ENCODE data around the gene ANGEL1. TPM values are rescaled to one million over a fixed set of nuclear protein-coding genes. Genes with fewer than 3 reads are reported as not detected.

Gene ANGEL1
- polyA plus RNA-seq, 1 of the 3 experiments (the other 2 are of a cell fraction) = 14.1 TPM

DNA sequence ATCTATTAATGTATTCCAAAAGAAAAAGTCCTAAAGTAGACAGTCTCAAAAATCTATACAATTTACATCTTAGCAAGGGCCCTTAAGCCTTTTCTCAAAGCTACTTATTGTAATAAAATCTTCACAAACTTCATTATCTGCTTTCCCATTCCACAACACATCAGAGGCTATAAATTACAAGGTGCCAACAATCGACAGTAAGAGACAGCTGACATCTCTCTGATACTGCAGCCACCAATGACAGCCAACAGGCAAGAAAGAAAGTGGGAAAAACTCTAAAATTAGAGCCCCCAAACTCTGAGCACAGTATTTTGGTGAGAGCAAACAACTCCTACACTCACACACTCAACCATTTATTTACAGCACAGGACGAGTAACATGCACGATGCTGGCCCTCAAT is 2.2 kb downstream of the ANGEL1 start:
- POLR2A ChIA-PET = interaction anchor here (1.5 kb wide), 1 partner anchor 100 kb away, joined by 5 read pairs; no protein-coding TSS in a partner anchor
- H3K4me3 ChIP-seq (ENCODE audit: low read depth in 2 of 2, low read length in 1 of 2) = peak overlapping the region in 1 of 2 experiments; percentile 59; a peak in 2 of 4 replicates

DNA sequence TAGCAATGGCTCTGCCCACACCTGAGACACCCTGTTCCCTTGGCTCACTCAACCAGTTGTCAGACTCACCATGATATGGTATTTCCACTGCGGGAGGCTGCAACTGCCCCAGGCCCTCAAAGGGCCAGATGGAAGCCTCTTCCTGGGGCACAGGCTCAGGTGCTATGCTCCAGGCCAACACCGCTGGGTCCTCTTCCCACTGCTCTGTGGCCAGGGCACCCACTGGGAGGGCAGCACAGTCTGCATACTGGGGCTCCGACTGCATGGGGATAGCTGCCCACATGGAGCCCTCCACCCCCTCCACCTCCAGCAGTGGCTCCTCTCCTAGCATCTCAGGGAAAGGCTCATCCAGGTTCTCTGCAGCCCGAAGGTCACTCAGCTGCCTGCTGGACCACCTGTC is 3.7 kb downstream of the ANGEL1 start:
- Histone ChIP-seq H3K27me3 (ENCODE audit: insufficient read depth) (no peaks in the 10 kb centered on the region), H3K27ac (ENCODE audit: low read depth in 2 of 2, low read length in 1 of 2) (no peak overlapping the region), H3K4me2 (no peak overlapping the region), H2AFZ (ENCODE audit: low read depth) (no peak overlapping the region), H3K79me2 (ENCODE audit: insufficient read depth) (peaks cover 5% of the 10 kb centered on the region; the same call in 1 of the 2 replicates), H4K20me1 (ENCODE audit: insufficient read depth) (no peaks in the 10 kb centered on the region), H3K36me3 (replicated peaks in 1 of 2; ENCODE audit: control insufficient read depth in 1 of 2, insufficient read depth in 2 of 2, low read length in 1 of 2) (peaks cover 0 to 48% of the 10 kb centered on the region in 2 experiments), H3F3A (replicated peaks; ENCODE audit: insufficient read depth) (peaks cover 5% of the 10 kb centered on the region), H3K9me2 (no peaks in the 10 kb centered on the region), H3K9ac (no peak overlapping the region), H3K9me3 (no peaks in the 10 kb centered on the region), H3K4me3 (ENCODE audit: low read depth in 2 of 2, low read length in 1 of 2) (no peak overlapping the region), H3K4me1 (ENCODE audit: control insufficient read depth in 1 of 2, insufficient read depth in 2 of 2, low read depth in 1 of 2, low read length in 1 of 2) (peaks cover 6 to 16% of the 10 kb centered on the region in 2 experiments; a peak in 3 of 4 replicates)
- 93% methylated on average over 4 of the region's 4 CpGs for WGBS (ENCODE audit: low lambda C conversion rate)
- POLR2A ChIA-PET = no interaction called here
- CTCF ChIA-PET = interaction anchor here (5.5 to 9.9 kb wide), 2 partner anchors 24 to 100 kb away, joined by 29 to 112 read pairs; no protein-coding TSS in a partner anchor
- no peak for DNase-seq
- TF ChIP-seq JUND (IDR thresholded peaks at IDR 0.05) (no peak), RAD21 (IDR thresholded peaks at IDR 0.05; ENCODE audit: low read length) (no peak), EZH2phosphoT487 (IDR thresholded peaks at IDR 0.05; ENCODE audit: borderline replicate concordance, low read depth) (no peak), CHD2 (IDR thresholded peaks at IDR 0.05; ENCODE audit: low read length, partially characterized antibody) (no peak)
- TF ChIP-seq, protein P1, sequence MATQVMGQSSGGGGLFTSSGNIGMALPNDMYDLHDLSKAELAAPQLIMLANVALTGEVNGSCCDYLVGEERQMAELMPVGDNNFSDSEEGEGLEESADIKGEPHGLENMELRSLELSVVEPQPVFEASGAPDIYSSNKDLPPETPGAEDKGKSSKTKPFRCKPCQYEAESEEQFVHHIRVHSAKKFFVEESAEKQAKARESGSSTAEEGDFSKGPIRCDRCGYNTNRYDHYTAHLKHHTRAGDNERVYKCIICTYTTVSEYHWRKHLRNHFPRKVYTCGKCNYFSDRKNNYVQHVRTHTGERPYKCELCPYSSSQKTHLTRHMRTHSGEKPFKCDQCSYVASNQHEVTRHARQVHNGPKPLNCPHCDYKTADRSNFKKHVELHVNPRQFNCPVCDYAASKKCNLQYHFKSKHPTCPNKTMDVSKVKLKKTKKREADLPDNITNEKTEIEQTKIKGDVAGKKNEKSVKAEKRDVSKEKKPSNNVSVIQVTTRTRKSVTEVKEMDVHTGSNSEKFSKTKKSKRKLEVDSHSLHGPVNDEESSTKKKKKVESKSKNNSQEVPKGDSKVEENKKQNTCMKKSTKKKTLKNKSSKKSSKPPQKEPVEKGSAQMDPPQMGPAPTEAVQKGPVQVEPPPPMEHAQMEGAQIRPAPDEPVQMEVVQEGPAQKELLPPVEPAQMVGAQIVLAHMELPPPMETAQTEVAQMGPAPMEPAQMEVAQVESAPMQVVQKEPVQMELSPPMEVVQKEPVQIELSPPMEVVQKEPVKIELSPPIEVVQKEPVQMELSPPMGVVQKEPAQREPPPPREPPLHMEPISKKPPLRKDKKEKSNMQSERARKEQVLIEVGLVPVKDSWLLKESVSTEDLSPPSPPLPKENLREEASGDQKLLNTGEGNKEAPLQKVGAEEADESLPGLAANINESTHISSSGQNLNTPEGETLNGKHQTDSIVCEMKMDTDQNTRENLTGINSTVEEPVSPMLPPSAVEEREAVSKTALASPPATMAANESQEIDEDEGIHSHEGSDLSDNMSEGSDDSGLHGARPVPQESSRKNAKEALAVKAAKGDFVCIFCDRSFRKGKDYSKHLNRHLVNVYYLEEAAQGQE (IDR thresholded peaks at IDR 0.05; ENCODE audit: low read depth, low read length) = no peak
- TF ChIP-seq, protein P2, sequence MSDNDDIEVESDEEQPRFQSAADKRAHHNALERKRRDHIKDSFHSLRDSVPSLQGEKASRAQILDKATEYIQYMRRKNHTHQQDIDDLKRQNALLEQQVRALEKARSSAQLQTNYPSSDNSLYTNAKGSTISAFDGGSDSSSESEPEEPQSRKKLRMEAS (IDR thresholded peaks at IDR 0.05; ENCODE audit: low read depth) = no peak
- TF ChIP-seq, protein P3, sequence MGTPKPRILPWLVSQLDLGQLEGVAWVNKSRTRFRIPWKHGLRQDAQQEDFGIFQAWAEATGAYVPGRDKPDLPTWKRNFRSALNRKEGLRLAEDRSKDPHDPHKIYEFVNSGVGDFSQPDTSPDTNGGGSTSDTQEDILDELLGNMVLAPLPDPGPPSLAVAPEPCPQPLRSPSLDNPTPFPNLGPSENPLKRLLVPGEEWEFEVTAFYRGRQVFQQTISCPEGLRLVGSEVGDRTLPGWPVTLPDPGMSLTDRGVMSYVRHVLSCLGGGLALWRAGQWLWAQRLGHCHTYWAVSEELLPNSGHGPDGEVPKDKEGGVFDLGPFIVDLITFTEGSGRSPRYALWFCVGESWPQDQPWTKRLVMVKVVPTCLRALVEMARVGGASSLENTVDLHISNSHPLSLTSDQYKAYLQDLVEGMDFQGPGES (IDR thresholded peaks at IDR 0.05; ENCODE audit: low read depth, low read length) = no peak
- TF ChIP-seq, protein P4, sequence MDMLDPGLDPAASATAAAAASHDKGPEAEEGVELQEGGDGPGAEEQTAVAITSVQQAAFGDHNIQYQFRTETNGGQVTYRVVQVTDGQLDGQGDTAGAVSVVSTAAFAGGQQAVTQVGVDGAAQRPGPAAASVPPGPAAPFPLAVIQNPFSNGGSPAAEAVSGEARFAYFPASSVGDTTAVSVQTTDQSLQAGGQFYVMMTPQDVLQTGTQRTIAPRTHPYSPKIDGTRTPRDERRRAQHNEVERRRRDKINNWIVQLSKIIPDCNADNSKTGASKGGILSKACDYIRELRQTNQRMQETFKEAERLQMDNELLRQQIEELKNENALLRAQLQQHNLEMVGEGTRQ (IDR thresholded peaks at IDR 0.05; ENCODE audit: borderline replicate concordance, low read depth, low read length) = no peak

More for the DNA sequence above, 2.2 kb downstream of the ANGEL1 start:
- peaks cover 5% of the 10 kb centered on the region for H3F3A ChIP-seq (replicated peaks; ENCODE audit: insufficient read depth)
- 91% methylated on average over 3 of the region's 3 CpGs for WGBS (ENCODE audit: low lambda C conversion rate)
- H3K9me3 ChIP-seq = no peaks in the 10 kb centered on the region
- peaks cover 5% of the 10 kb centered on the region; the same call in 1 of the 2 replicates for H3K79me2 ChIP-seq (ENCODE audit: insufficient read depth)
- H3K36me3 ChIP-seq (replicated peaks in 1 of 2; ENCODE audit: control insufficient read depth in 1 of 2, insufficient read depth in 2 of 2, low read length in 1 of 2) = peaks cover 0 to 38% of the 10 kb centered on the region in 2 experiments
- peak overlapping the region; percentile 56 for H2AFZ ChIP-seq (ENCODE audit: low read depth)
- no peaks in the 10 kb centered on the region; the same call in 1 of the 2 replicates for H3K27me3 ChIP-seq (ENCODE audit: insufficient read depth)
- H3K9me2 ChIP-seq = no peaks in the 10 kb centered on the region
- no peak overlapping the region; a peak in 1 of 4 replicates for H3K27ac ChIP-seq (ENCODE audit: low read depth in 2 of 2, low read length in 1 of 2)
- H3K9ac ChIP-seq = peak overlapping the region; percentile 27; the same call in 1 of the 2 replicates
- no peaks in the 10 kb centered on the region for H4K20me1 ChIP-seq (ENCODE audit: insufficient read depth)
- CTCF ChIA-PET = interaction anchor here (0.7 to 9.9 kb wide), 7 partner anchors 9 to 102 kb away, joined by 4 to 112 read pairs (median 6); no protein-coding TSS in a partner anchor
- H3K4me2 ChIP-seq = peak overlapping the region; percentile 95
- no peak for DNase-seq
- H3K4me1 ChIP-seq (ENCODE audit: control insufficient read depth in 1 of 2, insufficient read depth in 2 of 2, low read depth in 1 of 2, low read length in 1 of 2) = peaks cover 6 to 16% of the 10 kb centered on the region in 2 experiments; a peak in 3 of 4 replicates
- TF ChIP-seq RXRA (IDR thresholded peaks at IDR 0.05; ENCODE audit: borderline replicate concordance, low read depth) = no peak
- no peak for TF ChIP-seq RFX5 (IDR thresholded peaks at IDR 0.05; ENCODE audit: low read length)
- TF ChIP-seq FOSL2 (IDR thresholded peaks at IDR 0.05; ENCODE audit: borderline replicate concordance, low read depth) = no peak
- TF ChIP-seq ELF1 (IDR thresholded peaks at IDR 0.05) = no peak
- no peak for TF ChIP-seq FOXM1 (IDR thresholded peaks at IDR 0.05; ENCODE audit: low read depth)
- no peak for TF ChIP-seq FOXJ3 (CRISPR knock-in tag; IDR thresholded peaks at IDR 0.05)
- TF ChIP-seq GATA2 (CRISPR knock-in tag; IDR thresholded peaks at IDR 0.05) = no peak
- no peak for TF ChIP-seq JUND (IDR thresholded peaks at IDR 0.05)
- no peak for TF ChIP-seq YY1 (IDR thresholded peaks at IDR 0.05; ENCODE audit: low read depth)
- TF ChIP-seq EZH2phosphoT487 (IDR thresholded peaks at IDR 0.05; ENCODE audit: borderline replicate concordance, low read depth) = no peak
- TF ChIP-seq CHD2 (IDR thresholded peaks at IDR 0.05; ENCODE audit: low read length, partially characterized antibody) = no peak
- TF ChIP-seq, protein P5, sequence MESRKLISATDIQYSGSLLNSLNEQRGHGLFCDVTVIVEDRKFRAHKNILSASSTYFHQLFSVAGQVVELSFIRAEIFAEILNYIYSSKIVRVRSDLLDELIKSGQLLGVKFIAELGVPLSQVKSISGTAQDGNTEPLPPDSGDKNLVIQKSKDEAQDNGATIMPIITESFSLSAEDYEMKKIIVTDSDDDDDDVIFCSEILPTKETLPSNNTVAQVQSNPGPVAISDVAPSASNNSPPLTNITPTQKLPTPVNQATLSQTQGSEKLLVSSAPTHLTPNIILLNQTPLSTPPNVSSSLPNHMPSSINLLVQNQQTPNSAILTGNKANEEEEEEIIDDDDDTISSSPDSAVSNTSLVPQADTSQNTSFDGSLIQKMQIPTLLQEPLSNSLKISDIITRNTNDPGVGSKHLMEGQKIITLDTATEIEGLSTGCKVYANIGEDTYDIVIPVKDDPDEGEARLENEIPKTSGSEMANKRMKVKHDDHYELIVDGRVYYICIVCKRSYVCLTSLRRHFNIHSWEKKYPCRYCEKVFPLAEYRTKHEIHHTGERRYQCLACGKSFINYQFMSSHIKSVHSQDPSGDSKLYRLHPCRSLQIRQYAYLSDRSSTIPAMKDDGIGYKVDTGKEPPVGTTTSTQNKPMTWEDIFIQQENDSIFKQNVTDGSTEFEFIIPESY (IDR thresholded peaks at IDR 0.05; ENCODE audit: borderline replicate concordance, low read depth) = no peak
- TF ChIP-seq, protein P2 (IDR thresholded peaks at IDR 0.05; ENCODE audit: low read depth) = no peak
- no peak for TF ChIP-seq NFIC (IDR thresholded peaks at IDR 0.05; ENCODE audit: borderline replicate concordance)
- no peak for TF ChIP-seq TCF12 (IDR thresholded peaks at IDR 0.05)

Data from SK-N-SH (cell line).